NCI-H774 (cell line): ENCODE results near the gene FKTN.
A peak's percentile ranks its signal among the peaks of the same experiment; 100 is the strongest.
"Not testable (repeated sequence)": the region's sequence is repeated elsewhere in the genome, so short reads cannot be mapped to it uniquely, and the experiment has no call there.

Experiments used
- DNase-seq: peaks from one replicate; lab custom pipeline; 2025; lab: John Stamatoyannopoulos, UW

FKTN gene

GRCh38 chr9:105557804-105558610, at the start of gene FKTN:
FKTN (plus strand) TSS chr9:105558131; CDS start chr9:105575033, 16,902 bp downstream.
- DNase-seq: peak; percentile 73

GRCh38 chr9:105508530-105508929, 49.4 kb upstream of the FKTN start:
- DNase-seq: no peak

- no peak for DNase-seq
These were observed 47.9 kb upstream of the FKTN start for GRCh38 chr9:105510024-105510423.

GRCh38 chr9:105511446-105511845, 46.5 kb upstream of the FKTN start:
- no peak for DNase-seq

GRCh38 chr9:105515811-105516413, 42.0 kb upstream of the FKTN start:
- DNase-seq: no peak

GRCh38 chr9:105519710-105520369, 38.1 kb upstream of the FKTN start:
- not testable (repeated sequence) for DNase-seq

GRCh38 chr9:105520992-105521391, 36.9 kb upstream of the FKTN start:
- DNase-seq: not testable (repeated sequence)

GRCh38 chr9:105522618-105523385, 35.1 kb upstream of the FKTN start:
- not testable (repeated sequence) for DNase-seq

GRCh38 chr9:105531530-105531929, 26.4 kb upstream of the FKTN start:
- no peak for DNase-seq

GRCh38 chr9:105535920-105536668, 21.8 kb upstream of the FKTN start:
- no peak for DNase-seq

GRCh38 chr9:105539452-105539851, 18.5 kb upstream of the FKTN start:
- no peak for DNase-seq

GRCh38 chr9:105541838-105542237, 16.1 kb upstream of the FKTN start:
- DNase-seq: no peak

- no peak for DNase-seq
These were observed 3.9 kb upstream of the FKTN start for GRCh38 chr9:105554042-105554441.

GRCh38 chr9:105572455-105572854, 14.5 kb downstream of the FKTN start:
- no peak for DNase-seq

- not testable (repeated sequence) for DNase-seq
These were observed 22.0 kb downstream of the FKTN start for GRCh38 chr9:105579952-105580351.

- DNase-seq: not testable (repeated sequence)
These were observed 23.6 kb downstream of the FKTN start for GRCh38 chr9:105581550-105581949.

- DNase-seq: no peak
These were observed 35.2 kb downstream of the FKTN start for GRCh38 chr9:105593145-105593544.

- DNase-seq: peak; percentile 39
These were observed 51.0 kb downstream of the FKTN start for GRCh38 chr9:105608721-105609598.

- DNase-seq: no peak
These were observed 63.1 kb downstream of the FKTN start for GRCh38 chr9:105621001-105621400.

GRCh38 chr9:105625088-105625487, 67.2 kb downstream of the FKTN start:
- no peak for DNase-seq
